Ascending aorta (tissue), 2 donors: ENCODE results near the gene SYT14. TPM values are rescaled to one million over a fixed set of nuclear protein-coding genes. Genes with fewer than 3 reads are reported as not detected.
"Not testable (repeated sequence)": the region's sequence is repeated elsewhere in the genome, so short reads cannot be mapped to it uniquely, and the experiment has no call there.

Source experiments
- DNase-seq, 2 donors: peaks; one replicate each; pipeline ENCODE4 v3.0.0-alpha.2; 2019; ENCODE audit warnings: low spot score in 2 of 2
- H3K27ac ChIP-seq, 2 donors: fragments of 200-600 bp; sonication (generic); one replicate each; pipeline ENCODE4 v1.5.1; 2016 to 2017; ENCODE audit warnings: mild to moderate bottlenecking in 1 of 2
- H3K27me3 ChIP-seq: fragments of 200-600 bp; sonication (generic); one replicate; pipeline ENCODE4 v1.5.1; 2017
- H3K36me3 ChIP-seq, 2 donors: fragments of 200-600 bp; sonication (generic); one replicate each; pipeline ENCODE4 v1.5.1; 2016
- H3K4me1 ChIP-seq, 2 donors: fragments of 200-600 bp; sonication (generic); one replicate each; pipeline ENCODE4 v1.5.1; 2016 to 2017; ENCODE audit warnings: mild to moderate bottlenecking in 1 of 2
- H3K4me3 ChIP-seq, 2 donors: fragments of 200-600 bp; sonication (generic); one replicate each; pipeline ENCODE4 v1.5.1; 2016 to 2017; ENCODE audit warnings: mild to moderate bottlenecking in 1 of 2
- H3K9me3 ChIP-seq, 2 donors: fragments of 200-600 bp; sonication (generic); one replicate each; pipeline ENCODE4 v1.5.1; 2016
- CTCF ChIP-seq, 3 experiments: fragments of 200-600 bp in 2 of 3; fragments of 450-650 bp in 1 of 3; sonication (generic) in 2 of 3; IDR thresholded peaks; one replicate each; pipeline ENCODE4 v1.5.1; 2016 to 2019; ENCODE audit warnings: antibody characterized with exemption in 3 of 3, mild to moderate bottlenecking in 1 of 3, moderate library complexity in 1 of 3
- intact Hi-C: fragments of 100-400 bp; cut with DNase I; formaldehyde crosslinking; loops from one replicate; pipeline ENCODE4 v1.15.1; 2023
- total RNA-seq: library from RNA; depleted of rRNA; stranded (reverse); fragments of >200 nt; gene quantifications from one replicate; pipeline ENCODE4 v1.1.0, GENCODE V29; 2016

SYT14 gene
- total RNA-seq, 1 donor from 2014 or later: not detected

GRCh38 chr1:209965996-209966395 is 28.0 kb downstream of the SYT14 start:
- no peak for TF ChIP-seq CTCF (IDR thresholded peaks at IDR 0.05)
- H3K4me1 ChIP-seq: no peaks in the 10 kb centered on the region
- no peaks in the 10 kb centered on the region for H3K27me3 ChIP-seq
- H3K4me3 ChIP-seq: no peak overlapping the region
- H3K27ac ChIP-seq: no peak overlapping the region
- DNase-seq: no peak
- intact Hi-C loops: no loop called here
- H3K36me3 ChIP-seq: no peaks in the 10 kb centered on the region
- no peaks in the 10 kb centered on the region for H3K9me3 ChIP-seq

GRCh38 chr1:209978721-209979120 is 40.7 kb downstream of the SYT14 start:
- H3K27ac ChIP-seq, intact Hi-C loops, DNase-seq, H3K9me3 ChIP-seq, H3K36me3 ChIP-seq, H3K4me1 ChIP-seq, H3K27me3 ChIP-seq, H3K4me3 ChIP-seq: not testable (repeated sequence)

GRCh38 chr1:209983953-209984352 is 45.9 kb downstream of the SYT14 start:
- H3K4me3 ChIP-seq: no peak overlapping the region
- no peaks in the 10 kb centered on the region for H3K9me3 ChIP-seq
- TF ChIP-seq CTCF (IDR thresholded peaks at IDR 0.05): no peak
- no peaks in the 10 kb centered on the region for H3K36me3 ChIP-seq
- intact Hi-C loops: no loop called here
- no peak for DNase-seq
- H3K27me3 ChIP-seq: no peaks in the 10 kb centered on the region
- H3K4me1 ChIP-seq: no peaks in the 10 kb centered on the region
- no peak overlapping the region for H3K27ac ChIP-seq

- Histone ChIP-seq H3K9me3 (no peaks in the 10 kb centered on the region), H3K36me3 (no peaks in the 10 kb centered on the region), H3K27ac (no peak overlapping the region), H3K4me1 (no peaks in the 10 kb centered on the region), H3K27me3 (no peaks in the 10 kb centered on the region), H3K4me3 (no peak overlapping the region)
- no peak for TF ChIP-seq CTCF (IDR thresholded peaks at IDR 0.05)
- intact Hi-C loops: no loop called here
- DNase-seq: no peak
These were observed 47.0 kb downstream of the SYT14 start for GRCh38 chr1:209985002-209985401.

GRCh38 chr1:209988706-209989105 is 50.7 kb downstream of the SYT14 start:
- H3K36me3 ChIP-seq: no peaks in the 10 kb centered on the region
- TF ChIP-seq CTCF (IDR thresholded peaks at IDR 0.05): no peak
- DNase-seq: no peak
- H3K4me3 ChIP-seq: no peak overlapping the region
- no peak overlapping the region for H3K27ac ChIP-seq
- no peaks in the 10 kb centered on the region for H3K4me1 ChIP-seq
- no peaks in the 10 kb centered on the region for H3K27me3 ChIP-seq
- intact Hi-C loops: loop anchor here (2.0 kb wide), 1 partner anchor 128 kb away; no protein-coding TSS in a partner anchor
- no peaks in the 10 kb centered on the region for H3K9me3 ChIP-seq

GRCh38 chr1:209989525-209989924 is 51.5 kb downstream of the SYT14 start:
- H3K27ac ChIP-seq: no peak overlapping the region
- no peak for DNase-seq
- no peaks in the 10 kb centered on the region for H3K4me1 ChIP-seq
- no peaks in the 10 kb centered on the region for H3K36me3 ChIP-seq
- peak in 1 of 3 experiments; percentile 15 for TF ChIP-seq CTCF (IDR thresholded peaks at IDR 0.05)
- no peaks in the 10 kb centered on the region for H3K9me3 ChIP-seq
- intact Hi-C loops: loop anchor here (2.0 kb wide), 1 partner anchor 129 kb away; no protein-coding TSS in a partner anchor
- no peaks in the 10 kb centered on the region for H3K27me3 ChIP-seq
- H3K4me3 ChIP-seq: no peak overlapping the region
